ENCODE measurements around the gene SETD6.

The SETD6 gene

DNA sequence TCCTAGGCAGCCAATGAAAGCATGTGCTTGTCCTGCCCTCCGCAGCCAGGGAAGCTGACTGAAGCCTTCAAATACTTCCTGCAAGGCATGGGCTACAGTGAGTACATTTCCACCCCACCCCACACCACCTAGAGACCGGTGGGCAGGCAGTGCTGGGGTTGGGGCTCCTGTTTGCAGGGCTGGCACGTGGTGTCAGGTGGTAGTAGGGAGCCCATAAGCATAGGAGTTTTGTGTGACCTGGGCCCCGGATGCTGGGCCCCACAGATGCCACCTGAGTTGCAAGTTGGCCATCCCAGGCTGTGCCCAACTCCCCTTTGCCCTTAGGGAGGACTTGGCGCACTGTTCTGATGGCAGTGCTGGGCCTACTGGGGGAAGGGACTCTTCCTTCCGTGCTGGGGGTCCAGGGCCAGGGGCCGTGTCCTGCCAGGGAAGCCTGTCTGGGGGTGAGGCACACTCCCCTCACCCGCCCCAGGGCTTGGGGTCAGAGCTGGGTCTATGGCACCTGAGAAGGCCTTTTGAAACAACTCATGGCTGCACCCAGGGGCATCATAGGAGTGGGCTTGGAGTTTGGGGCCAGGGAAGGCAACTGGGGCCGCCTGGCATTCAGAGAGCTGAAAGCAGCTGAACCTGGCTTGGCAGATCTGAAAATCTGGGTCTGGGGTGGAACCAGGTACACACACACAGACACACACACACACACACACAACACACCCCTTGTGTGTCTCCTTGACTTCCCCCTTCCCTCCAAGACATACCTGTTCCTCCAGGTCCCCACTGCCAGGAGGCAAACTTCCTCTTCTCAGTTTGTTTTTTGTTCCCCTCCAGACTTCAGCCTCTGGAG lies 5.8 kb upstream of the SETD6 start:
- H3K9me3 ChIP-seq (ENCODE audit: insufficient read depth, low read depth, low read length) = no peaks in the 10 kb centered on the region
- H3F3A ChIP-seq (ENCODE audit: low read depth) = no peaks in the 10 kb centered on the region
- no peak overlapping the region for H3K4me2 ChIP-seq (ENCODE audit: low read depth, low read length, poor library complexity, severe bottlenecking)
- no peaks in the 10 kb centered on the region for H3K27me3 ChIP-seq (ENCODE audit: insufficient read depth, low read length, poor library complexity, severe bottlenecking)
- H3K4me1 ChIP-seq (ENCODE audit: insufficient read depth, low read length, poor library complexity, severe bottlenecking) = no peaks in the 10 kb centered on the region
- H3K79me2 ChIP-seq (ENCODE audit: insufficient read depth, low read length) = no peaks in the 10 kb centered on the region
- no peak overlapping the region for H3K4me3 ChIP-seq (ENCODE audit: low read length, poor library complexity, severe bottlenecking)
- no peaks in the 10 kb centered on the region for H3K9me2 ChIP-seq (replicated peaks; ENCODE audit: low read depth, low read length)
- H2AFZ ChIP-seq (ENCODE audit: low read length) = no peak overlapping the region
- no peaks in the 10 kb centered on the region for H4K20me1 ChIP-seq (ENCODE audit: insufficient read depth, low read length, poor library complexity, severe bottlenecking)
- TF ChIP-seq, protein P1, sequence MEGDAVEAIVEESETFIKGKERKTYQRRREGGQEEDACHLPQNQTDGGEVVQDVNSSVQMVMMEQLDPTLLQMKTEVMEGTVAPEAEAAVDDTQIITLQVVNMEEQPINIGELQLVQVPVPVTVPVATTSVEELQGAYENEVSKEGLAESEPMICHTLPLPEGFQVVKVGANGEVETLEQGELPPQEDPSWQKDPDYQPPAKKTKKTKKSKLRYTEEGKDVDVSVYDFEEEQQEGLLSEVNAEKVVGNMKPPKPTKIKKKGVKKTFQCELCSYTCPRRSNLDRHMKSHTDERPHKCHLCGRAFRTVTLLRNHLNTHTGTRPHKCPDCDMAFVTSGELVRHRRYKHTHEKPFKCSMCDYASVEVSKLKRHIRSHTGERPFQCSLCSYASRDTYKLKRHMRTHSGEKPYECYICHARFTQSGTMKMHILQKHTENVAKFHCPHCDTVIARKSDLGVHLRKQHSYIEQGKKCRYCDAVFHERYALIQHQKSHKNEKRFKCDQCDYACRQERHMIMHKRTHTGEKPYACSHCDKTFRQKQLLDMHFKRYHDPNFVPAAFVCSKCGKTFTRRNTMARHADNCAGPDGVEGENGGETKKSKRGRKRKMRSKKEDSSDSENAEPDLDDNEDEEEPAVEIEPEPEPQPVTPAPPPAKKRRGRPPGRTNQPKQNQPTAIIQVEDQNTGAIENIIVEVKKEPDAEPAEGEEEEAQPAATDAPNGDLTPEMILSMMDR (conservative IDR thresholded peaks at IDR 0.05; ENCODE audit: low read length) = no peak
- no peak for TF ChIP-seq EZH2phosphoT487 (IDR thresholded peaks at IDR 0.05; ENCODE audit: borderline replicate concordance)
- H3K36me3 ChIP-seq (ENCODE audit: insufficient read depth, low read length) = no peaks in the 10 kb centered on the region
- no peak overlapping the region for H3K9ac ChIP-seq (ENCODE audit: low read depth, low read length, poor library complexity, severe bottlenecking)

DNA sequence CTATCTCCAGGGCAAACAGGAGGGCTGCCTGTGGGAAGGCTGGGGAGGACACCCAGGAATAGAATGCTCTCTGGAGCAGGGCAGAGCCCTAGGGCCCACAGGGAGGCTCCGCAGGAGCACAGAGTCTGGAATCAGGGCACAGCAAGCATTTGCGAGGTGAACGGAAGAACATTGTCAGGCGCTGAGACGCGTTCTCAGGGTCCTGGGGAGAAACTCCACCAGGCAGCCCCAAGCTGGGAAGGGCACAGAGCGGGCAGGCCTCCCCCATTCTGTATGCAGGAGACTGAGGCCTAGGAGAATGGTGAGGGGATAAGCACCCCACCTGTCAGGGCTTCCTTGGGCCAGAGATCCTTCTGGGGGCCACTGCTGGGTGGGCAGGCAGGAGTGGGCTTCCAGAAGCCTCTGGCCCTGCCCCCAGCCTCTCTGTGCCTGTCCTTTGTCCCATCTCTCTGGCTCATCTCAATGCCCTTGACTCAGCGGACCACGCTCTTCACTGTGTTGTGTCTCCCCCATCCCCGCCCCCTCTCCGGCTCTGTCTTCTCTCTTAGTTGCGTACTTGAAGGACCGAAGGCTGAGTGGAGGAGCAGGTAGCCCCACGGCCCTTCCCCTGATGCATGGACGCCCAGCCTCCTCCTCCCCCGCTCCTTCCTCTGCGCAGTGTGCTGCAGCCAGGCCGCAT lies 5.1 kb upstream of the SETD6 start:
- Histone ChIP-seq H2AFZ (ENCODE audit: low read length) (no peak overlapping the region), H3K4me3 (ENCODE audit: low read length, poor library complexity, severe bottlenecking) (no peak overlapping the region), H3K9ac (ENCODE audit: low read depth, low read length, poor library complexity, severe bottlenecking) (no peak overlapping the region), H3K79me2 (ENCODE audit: insufficient read depth, low read length) (no peaks in the 10 kb centered on the region), H3K4me1 (ENCODE audit: insufficient read depth, low read length, poor library complexity, severe bottlenecking) (no peaks in the 10 kb centered on the region), H3K9me3 (ENCODE audit: insufficient read depth, low read depth, low read length) (no peaks in the 10 kb centered on the region), H3K27me3 (ENCODE audit: insufficient read depth, low read length, poor library complexity, severe bottlenecking) (no peaks in the 10 kb centered on the region), H4K20me1 (ENCODE audit: insufficient read depth, low read length, poor library complexity, severe bottlenecking) (no peaks in the 10 kb centered on the region), H3F3A (ENCODE audit: low read depth) (no peaks in the 10 kb centered on the region), H3K36me3 (ENCODE audit: insufficient read depth, low read length) (peaks cover 7% of the 10 kb centered on the region; the same call in 1 of the 2 replicates), H3K9me2 (replicated peaks; ENCODE audit: low read depth, low read length) (no peaks in the 10 kb centered on the region), H3K4me2 (ENCODE audit: low read depth, low read length, poor library complexity, severe bottlenecking) (no peak overlapping the region)
- TF ChIP-seq, protein P1 (conservative IDR thresholded peaks at IDR 0.05; ENCODE audit: low read length) = no peak
- no peak for TF ChIP-seq EZH2phosphoT487 (IDR thresholded peaks at IDR 0.05; ENCODE audit: borderline replicate concordance)

DNA sequence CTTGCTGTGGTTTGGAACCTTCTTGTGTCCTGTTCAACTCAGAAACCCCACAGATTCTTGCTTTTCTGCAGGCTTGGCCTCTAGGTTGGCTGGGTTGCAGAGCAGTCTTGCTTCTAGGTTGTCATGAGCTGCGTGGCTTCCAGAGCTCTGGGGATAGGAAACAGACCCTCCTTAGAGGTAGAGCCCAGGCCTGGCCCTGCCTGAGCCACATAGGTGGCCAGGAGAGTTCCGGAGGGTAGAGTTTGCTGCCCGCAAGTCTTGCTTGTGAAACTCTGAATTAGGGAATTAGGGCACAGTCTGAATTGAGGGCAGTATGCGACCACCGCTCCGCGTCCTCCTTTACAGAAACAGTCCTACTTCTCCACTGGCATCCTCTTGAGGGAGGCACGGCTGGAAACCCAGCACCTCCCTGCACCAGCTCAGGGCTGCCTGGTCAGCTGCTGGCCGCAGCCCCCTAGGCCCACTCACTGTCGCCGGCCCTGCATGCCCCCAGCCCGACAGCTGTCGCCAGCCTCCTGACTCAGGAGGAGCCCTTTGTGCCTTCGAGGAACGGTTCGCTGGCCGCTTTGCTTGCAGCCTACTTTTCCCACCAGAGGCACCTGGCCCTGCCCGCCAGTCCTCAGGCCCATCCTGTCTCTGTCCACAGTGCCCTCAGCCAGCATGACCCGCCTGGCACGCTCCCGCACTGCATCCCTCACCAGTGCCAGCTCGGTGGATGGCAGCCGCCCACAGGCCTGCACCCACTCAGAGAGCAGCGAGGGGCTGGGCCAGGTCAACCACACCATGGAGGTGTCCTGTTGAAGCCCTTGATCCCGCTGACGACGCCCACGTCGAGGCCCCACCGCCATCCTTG lies 4.3 kb upstream of the SETD6 start:
- TF ChIP-seq, protein P1 (conservative IDR thresholded peaks at IDR 0.05; ENCODE audit: low read length) = no peak
- no peak for TF ChIP-seq EZH2phosphoT487 (IDR thresholded peaks at IDR 0.05; ENCODE audit: borderline replicate concordance)
- Histone ChIP-seq H2AFZ (ENCODE audit: low read length) (no peak overlapping the region), H3K4me3 (ENCODE audit: low read length, poor library complexity, severe bottlenecking) (no peak overlapping the region), H3K4me1 (ENCODE audit: insufficient read depth, low read length, poor library complexity, severe bottlenecking) (no peaks in the 10 kb centered on the region), H3F3A (ENCODE audit: low read depth) (no peaks in the 10 kb centered on the region), H3K4me2 (ENCODE audit: low read depth, low read length, poor library complexity, severe bottlenecking) (no peak overlapping the region), H4K20me1 (ENCODE audit: insufficient read depth, low read length, poor library complexity, severe bottlenecking) (no peaks in the 10 kb centered on the region), H3K27me3 (ENCODE audit: insufficient read depth, low read length, poor library complexity, severe bottlenecking) (no peaks in the 10 kb centered on the region), H3K79me2 (ENCODE audit: insufficient read depth, low read length) (no peaks in the 10 kb centered on the region), H3K9ac (ENCODE audit: low read depth, low read length, poor library complexity, severe bottlenecking) (no peak overlapping the region), H3K36me3 (ENCODE audit: insufficient read depth, low read length) (peaks cover 7% of the 10 kb centered on the region; the same call in 1 of the 2 replicates), H3K9me2 (replicated peaks; ENCODE audit: low read depth, low read length) (no peaks in the 10 kb centered on the region), H3K9me3 (ENCODE audit: insufficient read depth, low read depth, low read length) (no peaks in the 10 kb centered on the region)

All from Loucy (cell line).